Measurements from ENCODE around the gene SS18L1. TPM values are rescaled to one million over a fixed set of nuclear protein-coding genes. Genes with fewer than 3 reads are reported as not detected.

SS18L1 gene
- total RNA-seq, 1 experiment from 2014 or later: 28.1 TPM

DNA sequence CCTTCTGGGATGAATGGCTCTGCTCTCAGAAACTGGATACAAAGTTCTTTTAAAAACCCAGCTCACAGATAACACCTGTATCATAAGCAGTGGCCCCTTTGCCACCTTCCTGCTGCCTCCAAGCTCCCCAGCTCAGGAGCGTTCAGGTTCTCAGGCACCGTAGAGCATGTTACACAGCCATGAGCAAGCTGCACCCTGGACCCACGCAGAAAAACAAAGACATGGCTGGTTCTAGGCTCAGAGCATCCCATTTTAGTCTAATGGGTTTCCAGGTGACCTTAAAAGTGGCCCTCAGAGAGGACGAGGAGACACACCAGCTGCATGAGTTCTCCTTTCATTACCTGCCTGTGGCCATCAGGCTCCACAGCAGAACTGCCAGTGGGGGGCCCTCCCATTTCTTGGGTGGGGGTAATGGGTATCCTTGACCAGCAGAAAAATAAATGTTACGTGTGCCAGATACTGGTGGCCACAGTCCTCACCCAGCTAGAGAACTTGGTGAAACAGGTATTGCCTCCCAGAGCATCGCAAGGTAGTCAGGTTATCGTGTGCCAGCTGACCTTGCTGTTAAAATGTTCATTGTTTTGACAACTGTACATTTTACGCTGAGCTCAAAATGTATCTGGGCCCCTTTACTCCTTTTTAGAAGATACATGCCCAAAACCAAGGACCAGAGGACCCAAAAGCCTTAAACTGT, 7.8 kb upstream of the SS18L1 start:
- no peak for DNase-seq (ENCODE audit: low read depth, low spot score)
- Histone ChIP-seq H3K36me3 (ENCODE audit: control insufficient read depth in 1 of 2, insufficient read depth in 2 of 2, low read length in 2 of 2) (peaks cover 52 to 69% of the 10 kb centered on the region in 2 experiments), H3K4me1 (ENCODE audit: control insufficient read depth in 1 of 2, insufficient read depth in 2 of 2, low read length in 2 of 2) (no peaks in the 10 kb centered on the region), H3K9me2 (ENCODE audit: insufficient read depth) (no peaks in the 10 kb centered on the region), H3K79me2 (ENCODE audit: insufficient read depth, low read length) (peaks cover 40% of the 10 kb centered on the region), H4K20me1 (ENCODE audit: insufficient read depth) (peaks cover 7% of the 10 kb centered on the region; the same call in 1 of the 2 replicates), H3K27me3 (ENCODE audit: insufficient read depth, low read length) (no peaks in the 10 kb centered on the region), H3K4me2 (ENCODE audit: low read length) (no peak overlapping the region), H3K9me3 (ENCODE audit: control insufficient read depth in 1 of 2, insufficient read depth in 1 of 2, low read depth in 1 of 2, low read length in 2 of 2) (no peaks in the 10 kb centered on the region), H2AFZ (ENCODE audit: low read depth, low read length, poor library complexity, severe bottlenecking) (no peak overlapping the region), H3K4me3 (replicated peaks in 1 of 2; ENCODE audit: low read depth in 1 of 2, low read length in 2 of 2) (no peak overlapping the region), H3K27ac (ENCODE audit: low read depth, low read length) (no peak overlapping the region), H3K9ac (ENCODE audit: low read length) (no peak overlapping the region)
- ATAC-seq: no peak
- ChIA-PET POLR2A (interaction anchor here (1.9 to 2.0 kb wide), 2 partner anchors 13 to 125 kb away, joined by 5 to 10 read pairs; partner anchors contain the start of gene LSM14B), CTCF (interaction anchor here (0.7 to 1.5 kb wide), 4 partner anchors 9 to 658 kb away, joined by 3 to 24 read pairs (median 4); no protein-coding TSS in a partner anchor), RAD21 (ENCODE audit: low non-redundant PET in 1 of 2, low total read pairs in 2 of 2, uncharacterized antibody in 2 of 2, unreplicated experiment in 2 of 2) (no interaction called here)
- no TSS peak for BruUV-seq (replicated peaks)
- TF ChIP-seq POLR2AphosphoS5 (IDR thresholded peaks at IDR 0.05; ENCODE audit: low read depth, low read length): 0 out of 2 replicates have a peak, but pooled peaks have one; percentile 9
- TF ChIP-seq POLR2A (IDR thresholded peaks at IDR 0.05; ENCODE audit: borderline replicate concordance, extremely low read depth, insufficient read depth, insufficient read length): no peak
- TF ChIP-seq SIN3A (IDR thresholded peaks at IDR 0.05; ENCODE audit: low read depth): 0 out of 2 replicates have a peak, but pooled peaks have one; percentile 22
- intact Hi-C loops (cut with micrococcal nuclease): no loop called here

DNA sequence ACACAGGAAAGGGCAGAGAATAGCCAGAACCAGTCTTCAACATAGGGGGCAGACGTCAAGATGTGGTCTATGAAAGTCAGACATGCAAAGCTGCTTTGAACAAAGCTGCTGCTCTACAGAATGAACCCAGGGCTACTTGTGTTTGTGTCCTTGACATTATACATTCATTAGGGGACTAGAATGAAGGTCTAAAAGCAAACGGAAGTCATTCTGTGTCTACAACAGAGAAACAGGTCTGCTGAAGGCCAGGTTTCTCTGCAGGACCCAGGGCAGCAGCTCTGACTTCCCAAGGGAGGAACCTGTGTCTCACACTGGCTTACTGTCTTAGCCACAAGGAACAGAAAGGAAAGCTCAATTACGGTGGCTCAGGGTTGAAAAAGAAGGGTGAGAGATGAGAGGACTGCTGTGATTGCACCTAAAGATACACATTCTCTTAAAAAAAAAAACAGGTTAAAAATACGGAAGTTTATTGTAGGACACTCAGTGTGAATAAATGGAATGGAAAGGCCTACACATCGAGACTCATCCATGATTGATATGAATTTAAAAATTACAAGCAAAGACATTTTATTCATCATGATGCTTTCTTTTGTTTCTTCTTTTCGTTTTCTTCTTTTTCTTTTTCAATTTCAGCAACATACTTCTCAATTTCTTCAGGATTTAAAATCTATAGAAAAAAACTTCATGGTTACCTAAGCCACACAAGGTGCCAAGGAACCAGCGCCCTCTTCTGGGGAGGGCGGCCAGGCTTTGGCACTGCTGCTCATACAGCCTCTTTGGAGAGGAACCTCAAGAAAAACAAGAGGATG, 7.1 kb upstream of the SS18L1 start:
- Histone ChIP-seq H3K4me1 (ENCODE audit: control insufficient read depth in 1 of 2, insufficient read depth in 2 of 2, low read length in 2 of 2) (peaks cover 3 to 4% of the 10 kb centered on the region in 2 experiments), H3K4me2 (ENCODE audit: low read length) (no peak overlapping the region), H3K27me3 (ENCODE audit: insufficient read depth, low read length) (no peaks in the 10 kb centered on the region), H3K9me3 (ENCODE audit: control insufficient read depth in 1 of 2, insufficient read depth in 1 of 2, low read depth in 1 of 2, low read length in 2 of 2) (no peaks in the 10 kb centered on the region), H2AFZ (ENCODE audit: low read depth, low read length, poor library complexity, severe bottlenecking) (no peak overlapping the region), H3K4me3 (replicated peaks in 1 of 2; ENCODE audit: low read depth in 1 of 2, low read length in 2 of 2) (no peak overlapping the region), H3K27ac (ENCODE audit: low read depth, low read length) (no peak overlapping the region; the same call in 1 of the 2 replicates), H3K9ac (ENCODE audit: low read length) (no peak overlapping the region), H3K79me2 (ENCODE audit: insufficient read depth, low read length) (peaks cover 48% of the 10 kb centered on the region), H3K9me2 (ENCODE audit: insufficient read depth) (no peaks in the 10 kb centered on the region), H3K36me3 (ENCODE audit: control insufficient read depth in 1 of 2, insufficient read depth in 2 of 2, low read length in 2 of 2) (peaks cover 49 to 67% of the 10 kb centered on the region in 2 experiments), H4K20me1 (ENCODE audit: insufficient read depth) (peaks cover 15% of the 10 kb centered on the region; the same call in 1 of the 2 replicates)
- peak; percentile 79 for ATAC-seq
- intact Hi-C loops (cut with micrococcal nuclease): loop anchor here (1.0 kb wide), 1 partner anchor 125 kb away; no protein-coding TSS in a partner anchor
- ChIA-PET CTCF (interaction anchor here (0.7 to 1.5 kb wide), 4 partner anchors 10 to 657 kb away, joined by 3 to 24 read pairs (median 4); no protein-coding TSS in a partner anchor), RAD21 (ENCODE audit: low non-redundant PET in 1 of 2, low total read pairs in 2 of 2, uncharacterized antibody in 2 of 2, unreplicated experiment in 2 of 2) (no interaction called here), POLR2A (interaction anchor here (1.9 to 2.0 kb wide), 2 partner anchors 14 to 126 kb away, joined by 5 to 10 read pairs; partner anchors contain the start of gene LSM14B)
- peak; percentile 44 for DNase-seq (ENCODE audit: low read depth, low spot score)
- BruUV-seq (replicated peaks): no TSS peak
- TF ChIP-seq, protein P1, sequence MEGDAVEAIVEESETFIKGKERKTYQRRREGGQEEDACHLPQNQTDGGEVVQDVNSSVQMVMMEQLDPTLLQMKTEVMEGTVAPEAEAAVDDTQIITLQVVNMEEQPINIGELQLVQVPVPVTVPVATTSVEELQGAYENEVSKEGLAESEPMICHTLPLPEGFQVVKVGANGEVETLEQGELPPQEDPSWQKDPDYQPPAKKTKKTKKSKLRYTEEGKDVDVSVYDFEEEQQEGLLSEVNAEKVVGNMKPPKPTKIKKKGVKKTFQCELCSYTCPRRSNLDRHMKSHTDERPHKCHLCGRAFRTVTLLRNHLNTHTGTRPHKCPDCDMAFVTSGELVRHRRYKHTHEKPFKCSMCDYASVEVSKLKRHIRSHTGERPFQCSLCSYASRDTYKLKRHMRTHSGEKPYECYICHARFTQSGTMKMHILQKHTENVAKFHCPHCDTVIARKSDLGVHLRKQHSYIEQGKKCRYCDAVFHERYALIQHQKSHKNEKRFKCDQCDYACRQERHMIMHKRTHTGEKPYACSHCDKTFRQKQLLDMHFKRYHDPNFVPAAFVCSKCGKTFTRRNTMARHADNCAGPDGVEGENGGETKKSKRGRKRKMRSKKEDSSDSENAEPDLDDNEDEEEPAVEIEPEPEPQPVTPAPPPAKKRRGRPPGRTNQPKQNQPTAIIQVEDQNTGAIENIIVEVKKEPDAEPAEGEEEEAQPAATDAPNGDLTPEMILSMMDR (IDR thresholded peaks at IDR 0.05 in 2 of 3, conservative IDR thresholded peaks at IDR 0.05 in 1 of 3; ENCODE audit: borderline replicate concordance in 1 of 3, insufficient read depth in 1 of 3, low read depth in 2 of 3, low read length in 2 of 3): peak; percentile 82 to 96 (median 95)
- no peak for TF ChIP-seq ELF1 (IDR thresholded peaks at IDR 0.05; ENCODE audit: borderline replicate concordance, low read depth)
- TF ChIP-seq JUND (IDR thresholded peaks at IDR 0.05): no peak
- TF ChIP-seq TCF7L2 (IDR thresholded peaks at IDR 0.05; ENCODE audit: borderline replicate concordance, extremely low read depth, insufficient read depth, insufficient read length): no peak
- TF ChIP-seq, protein P2, sequence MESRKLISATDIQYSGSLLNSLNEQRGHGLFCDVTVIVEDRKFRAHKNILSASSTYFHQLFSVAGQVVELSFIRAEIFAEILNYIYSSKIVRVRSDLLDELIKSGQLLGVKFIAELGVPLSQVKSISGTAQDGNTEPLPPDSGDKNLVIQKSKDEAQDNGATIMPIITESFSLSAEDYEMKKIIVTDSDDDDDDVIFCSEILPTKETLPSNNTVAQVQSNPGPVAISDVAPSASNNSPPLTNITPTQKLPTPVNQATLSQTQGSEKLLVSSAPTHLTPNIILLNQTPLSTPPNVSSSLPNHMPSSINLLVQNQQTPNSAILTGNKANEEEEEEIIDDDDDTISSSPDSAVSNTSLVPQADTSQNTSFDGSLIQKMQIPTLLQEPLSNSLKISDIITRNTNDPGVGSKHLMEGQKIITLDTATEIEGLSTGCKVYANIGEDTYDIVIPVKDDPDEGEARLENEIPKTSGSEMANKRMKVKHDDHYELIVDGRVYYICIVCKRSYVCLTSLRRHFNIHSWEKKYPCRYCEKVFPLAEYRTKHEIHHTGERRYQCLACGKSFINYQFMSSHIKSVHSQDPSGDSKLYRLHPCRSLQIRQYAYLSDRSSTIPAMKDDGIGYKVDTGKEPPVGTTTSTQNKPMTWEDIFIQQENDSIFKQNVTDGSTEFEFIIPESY (IDR thresholded peaks at IDR 0.05; ENCODE audit: extremely low read depth, insufficient replicate concordance, low read length): no peak
- TF ChIP-seq CEBPB (IDR thresholded peaks at IDR 0.05; ENCODE audit: low read depth): no peak
- no peak for TF ChIP-seq ZNF274 (IDR thresholded peaks at IDR 0.05; ENCODE audit: low read depth, low read length)
- no peak for TF ChIP-seq SIN3A (IDR thresholded peaks at IDR 0.05; ENCODE audit: low read depth)
- TF ChIP-seq, protein P3, sequence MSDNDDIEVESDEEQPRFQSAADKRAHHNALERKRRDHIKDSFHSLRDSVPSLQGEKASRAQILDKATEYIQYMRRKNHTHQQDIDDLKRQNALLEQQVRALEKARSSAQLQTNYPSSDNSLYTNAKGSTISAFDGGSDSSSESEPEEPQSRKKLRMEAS (IDR thresholded peaks at IDR 0.05): no peak
- no peak for TF ChIP-seq POLR2A (IDR thresholded peaks at IDR 0.05; ENCODE audit: borderline replicate concordance, extremely low read depth, insufficient read depth, insufficient read length)
- TF ChIP-seq ZFX (IDR thresholded peaks at IDR 0.05): no peak

Data from HCT116 (cell line).